DND-41 (cell line): Measurements from ENCODE around the gene ERGIC3.

Experiments
- EZH2 ChIP-seq: IDR thresholded peaks from 3 replicates; pipeline ENCODE4 v1.6.1; 2012; ENCODE audit warnings: borderline replicate concordance, low read depth, mild to moderate bottlenecking, moderate library complexity, low read length, inconsistent platforms; ENCODE audit not compliant: severe bottlenecking
- TF ChIP-seq, protein P1 (sequence below): IDR thresholded peaks from 2 replicates; pipeline ENCODE4 v1.5.1; 2012; ENCODE audit warnings: borderline replicate concordance, low read length, moderate library complexity, mild to moderate bottlenecking; ENCODE audit not compliant: poor library complexity, severe bottlenecking; ENCODE audit errors: extremely low read depth

DNA sequence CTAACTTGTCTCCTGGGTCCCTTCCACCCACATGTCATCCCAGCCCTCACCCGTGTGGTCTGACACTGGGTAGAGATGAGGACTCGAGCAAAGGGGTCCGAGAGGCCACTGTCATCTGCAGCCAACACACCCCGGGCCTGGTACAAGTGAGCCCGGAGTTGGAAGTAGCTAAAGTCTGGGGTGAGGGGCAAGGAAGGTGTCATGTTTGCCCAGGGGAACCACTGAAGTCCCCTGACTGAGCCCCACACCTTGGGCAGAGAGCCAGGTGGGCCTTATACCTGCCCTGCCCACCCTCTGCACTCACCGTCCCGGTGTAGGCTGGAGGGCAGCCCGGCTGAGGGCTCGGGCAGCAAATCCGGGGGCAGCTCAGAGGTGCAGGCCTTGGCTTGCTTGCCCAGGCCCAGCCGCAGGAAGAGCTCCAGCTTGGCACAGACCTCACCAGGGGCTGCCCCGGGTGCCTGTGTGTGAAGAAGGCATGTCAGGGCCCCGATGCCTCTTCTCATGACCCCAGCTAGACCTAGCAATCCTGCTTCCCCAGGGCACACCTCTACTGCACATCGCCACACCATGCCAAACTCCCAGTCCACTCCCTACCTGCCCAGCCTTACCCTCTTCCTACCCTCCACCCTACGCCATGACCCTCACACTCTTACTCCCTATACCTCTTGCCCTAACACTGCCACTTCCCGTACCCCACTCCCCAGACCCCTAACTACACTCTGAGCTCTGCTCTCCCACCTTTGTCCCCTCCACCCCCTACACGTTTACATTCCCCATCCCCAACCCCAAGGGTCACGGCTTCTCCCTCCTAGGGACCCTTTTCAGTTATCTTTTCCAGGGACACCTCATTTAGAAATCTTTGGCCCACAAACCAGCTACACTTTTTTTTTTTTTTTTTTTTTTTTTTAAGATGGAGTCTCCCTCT is 42.0 kb downstream of the ERGIC3 start:
- TF ChIP-seq, protein P1, sequence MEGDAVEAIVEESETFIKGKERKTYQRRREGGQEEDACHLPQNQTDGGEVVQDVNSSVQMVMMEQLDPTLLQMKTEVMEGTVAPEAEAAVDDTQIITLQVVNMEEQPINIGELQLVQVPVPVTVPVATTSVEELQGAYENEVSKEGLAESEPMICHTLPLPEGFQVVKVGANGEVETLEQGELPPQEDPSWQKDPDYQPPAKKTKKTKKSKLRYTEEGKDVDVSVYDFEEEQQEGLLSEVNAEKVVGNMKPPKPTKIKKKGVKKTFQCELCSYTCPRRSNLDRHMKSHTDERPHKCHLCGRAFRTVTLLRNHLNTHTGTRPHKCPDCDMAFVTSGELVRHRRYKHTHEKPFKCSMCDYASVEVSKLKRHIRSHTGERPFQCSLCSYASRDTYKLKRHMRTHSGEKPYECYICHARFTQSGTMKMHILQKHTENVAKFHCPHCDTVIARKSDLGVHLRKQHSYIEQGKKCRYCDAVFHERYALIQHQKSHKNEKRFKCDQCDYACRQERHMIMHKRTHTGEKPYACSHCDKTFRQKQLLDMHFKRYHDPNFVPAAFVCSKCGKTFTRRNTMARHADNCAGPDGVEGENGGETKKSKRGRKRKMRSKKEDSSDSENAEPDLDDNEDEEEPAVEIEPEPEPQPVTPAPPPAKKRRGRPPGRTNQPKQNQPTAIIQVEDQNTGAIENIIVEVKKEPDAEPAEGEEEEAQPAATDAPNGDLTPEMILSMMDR: no peak
- TF ChIP-seq EZH2: no peak
